CD4-positive, alpha-beta T cell treated with Interleukin-4 for 1 hour (primary cell): ENCODE results near the gene DDX11.
"Not testable (repeated sequence)": the region's sequence is repeated elsewhere in the genome, so short reads cannot be mapped to it uniquely, and the experiment has no call there.

Source experiments
- DNase-seq, 2 donors: peaks; one replicate each; pipeline ENCODE4 v3.0.0-alpha.2; 2020 to 2022

Gene DDX11

DNA sequence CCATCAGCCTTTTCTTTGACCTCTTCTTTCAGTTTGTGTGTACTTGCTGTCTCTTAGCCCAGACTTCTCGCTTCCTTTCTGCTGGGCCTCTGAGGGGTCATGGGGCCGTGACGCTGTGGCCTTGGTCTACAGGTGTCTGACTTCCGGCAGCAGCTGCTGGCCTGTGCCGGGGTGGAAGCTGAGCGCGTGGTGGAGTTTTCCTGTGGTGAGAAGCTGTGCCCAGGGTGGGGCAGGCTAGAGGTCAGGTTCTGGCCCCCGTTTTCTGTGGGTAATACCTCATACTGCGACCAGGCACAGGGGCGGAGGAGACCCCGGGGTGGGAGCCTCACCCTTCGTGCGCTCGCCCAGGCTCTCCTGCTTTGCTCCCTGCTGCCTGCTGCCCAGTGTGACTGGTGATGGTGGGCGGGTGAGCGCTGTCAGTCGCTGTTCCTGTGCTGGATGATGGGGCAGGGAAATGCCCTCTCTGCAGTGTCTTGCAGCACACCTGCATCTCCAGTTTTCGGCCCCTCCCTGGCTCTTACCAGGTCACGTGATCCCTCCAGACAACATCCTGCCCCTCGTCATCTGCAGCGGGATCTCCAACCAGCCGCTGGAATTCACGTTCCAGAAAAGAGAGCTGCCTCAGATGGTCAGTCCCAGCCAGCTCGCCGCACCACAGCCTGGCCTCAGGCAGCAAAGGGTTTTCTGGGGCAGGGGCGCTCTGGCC, 27.0 kb downstream of the DDX11 start:
- DNase-seq = peak in 1 of 2 donors; percentile 25

DNA sequence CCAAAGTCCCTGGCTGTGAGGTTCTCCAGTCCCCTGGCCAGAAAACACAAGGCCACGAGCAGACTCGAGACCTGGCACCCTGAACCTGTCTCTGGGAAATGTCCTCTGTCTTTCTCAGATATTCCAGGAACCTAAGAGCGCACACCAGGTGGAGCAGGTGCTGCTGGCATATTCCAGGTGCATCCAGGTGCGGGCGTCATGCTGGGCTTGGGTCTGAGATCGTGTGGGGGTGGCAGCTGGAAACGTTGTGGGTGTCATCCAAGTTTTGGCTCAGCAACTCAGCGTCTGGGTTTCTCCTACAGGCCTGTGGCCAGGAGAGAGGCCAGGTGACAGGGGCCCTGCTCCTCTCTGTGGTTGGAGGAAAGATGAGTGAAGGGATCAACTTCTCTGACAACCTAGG, 28.5 kb downstream of the DDX11 start:
- not testable (repeated sequence) for DNase-seq

DNA sequence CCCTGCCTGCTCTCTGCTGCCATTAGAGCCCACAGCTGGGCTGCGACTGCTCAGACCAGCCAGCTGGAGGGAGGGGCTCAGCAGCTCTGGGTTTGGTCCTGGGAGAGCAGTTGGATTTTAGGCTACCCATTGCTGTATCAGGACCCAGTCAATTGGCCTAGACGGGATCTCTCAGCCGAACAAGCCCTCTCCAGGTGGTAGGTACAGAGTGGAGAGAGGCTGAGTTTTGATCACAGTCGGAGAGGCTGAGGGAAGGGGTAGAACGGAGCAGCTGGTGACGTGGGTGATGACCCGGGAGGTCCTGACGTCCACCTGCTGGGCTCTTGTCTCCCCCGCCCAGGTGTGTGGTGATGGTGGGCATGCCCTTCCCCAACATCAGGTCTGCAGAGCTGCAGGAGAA, 28.9 kb downstream of the DDX11 start:
- not testable (repeated sequence) for DNase-seq

DNA sequence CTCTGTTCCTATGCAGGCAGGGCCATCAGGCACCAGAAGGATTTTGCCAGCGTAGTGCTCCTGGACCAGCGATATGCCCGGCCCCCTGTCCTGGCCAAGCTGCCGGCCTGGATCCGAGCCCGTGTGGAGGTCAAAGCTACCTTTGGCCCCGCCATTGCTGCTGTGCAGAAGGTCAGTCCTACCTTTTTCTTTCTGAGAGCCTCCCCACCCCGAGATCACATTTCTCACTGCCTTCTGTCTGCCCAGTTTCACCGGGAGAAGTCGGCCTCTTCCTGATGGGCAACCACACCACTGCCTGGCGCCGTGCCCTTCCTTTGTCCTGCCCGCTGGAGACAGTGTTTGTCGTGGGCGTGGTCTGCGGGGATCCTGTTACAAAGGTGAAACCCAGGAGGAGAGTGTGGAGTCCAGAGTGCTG, 29.9 kb downstream of the DDX11 start:
- DNase-seq = not testable (repeated sequence)

DNA sequence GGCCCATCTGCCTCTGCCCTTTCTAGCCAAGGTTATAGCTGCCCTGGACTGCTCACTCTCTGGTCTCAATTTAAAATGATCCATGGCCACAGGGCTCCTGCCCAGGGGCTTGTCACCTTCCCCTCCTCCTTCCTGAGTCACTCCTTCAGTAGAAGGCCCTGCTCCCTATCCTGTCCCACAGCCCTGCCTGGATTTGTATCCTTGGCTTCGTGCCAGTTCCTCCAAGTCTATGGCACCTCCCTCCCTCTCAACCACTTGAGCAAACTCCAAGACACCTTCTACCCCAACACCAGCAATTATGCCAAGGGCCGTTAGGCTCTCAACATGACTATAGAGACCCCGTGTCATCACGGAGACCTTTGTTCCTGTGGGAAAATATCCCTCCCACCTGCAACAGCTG, 30.6 kb downstream of the DDX11 start:
- not testable (repeated sequence) for DNase-seq

DNA sequence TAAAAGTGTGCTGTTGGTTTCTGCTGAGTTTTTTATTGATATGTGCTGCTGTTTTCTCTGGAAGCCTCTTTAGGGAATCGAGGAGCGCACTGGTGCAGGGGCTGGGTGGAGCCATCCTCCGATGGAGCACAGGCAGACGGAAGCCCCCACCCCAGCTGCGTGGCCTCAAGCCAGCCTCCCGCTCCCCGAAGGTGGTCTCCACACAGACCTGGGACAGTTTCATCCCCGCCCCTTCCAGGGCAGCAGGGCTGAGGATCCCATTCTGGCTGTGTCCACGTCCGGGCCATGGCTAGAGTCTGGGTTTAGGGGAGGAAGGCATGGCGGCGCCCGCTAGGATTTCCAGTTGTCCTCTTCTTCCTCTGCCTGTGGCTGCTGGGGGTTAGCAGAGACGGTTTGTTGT, 31.1 kb downstream of the DDX11 start:
- DNase-seq = not testable (repeated sequence)

DNA sequence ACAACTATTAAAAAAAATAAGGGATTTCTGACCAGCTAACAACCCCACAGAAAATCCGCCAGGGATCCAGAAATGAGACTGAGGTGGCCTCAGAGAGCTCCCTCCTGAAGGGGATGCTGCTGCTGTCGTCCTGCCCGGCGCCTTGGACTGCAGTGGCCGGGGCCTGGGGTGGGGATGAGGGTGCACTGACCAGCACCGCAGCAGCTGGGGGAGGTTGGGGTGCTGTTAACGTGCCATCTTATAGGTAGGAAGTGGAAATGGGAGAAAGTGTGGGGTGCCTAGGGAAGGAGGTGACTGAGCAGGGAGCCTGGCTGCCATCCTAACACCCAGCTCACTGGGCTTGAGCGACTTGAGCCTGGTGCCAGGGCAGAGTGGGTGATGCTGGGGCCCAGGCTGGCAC, 32.0 kb downstream of the DDX11 start:
- no peak for DNase-seq

DNA sequence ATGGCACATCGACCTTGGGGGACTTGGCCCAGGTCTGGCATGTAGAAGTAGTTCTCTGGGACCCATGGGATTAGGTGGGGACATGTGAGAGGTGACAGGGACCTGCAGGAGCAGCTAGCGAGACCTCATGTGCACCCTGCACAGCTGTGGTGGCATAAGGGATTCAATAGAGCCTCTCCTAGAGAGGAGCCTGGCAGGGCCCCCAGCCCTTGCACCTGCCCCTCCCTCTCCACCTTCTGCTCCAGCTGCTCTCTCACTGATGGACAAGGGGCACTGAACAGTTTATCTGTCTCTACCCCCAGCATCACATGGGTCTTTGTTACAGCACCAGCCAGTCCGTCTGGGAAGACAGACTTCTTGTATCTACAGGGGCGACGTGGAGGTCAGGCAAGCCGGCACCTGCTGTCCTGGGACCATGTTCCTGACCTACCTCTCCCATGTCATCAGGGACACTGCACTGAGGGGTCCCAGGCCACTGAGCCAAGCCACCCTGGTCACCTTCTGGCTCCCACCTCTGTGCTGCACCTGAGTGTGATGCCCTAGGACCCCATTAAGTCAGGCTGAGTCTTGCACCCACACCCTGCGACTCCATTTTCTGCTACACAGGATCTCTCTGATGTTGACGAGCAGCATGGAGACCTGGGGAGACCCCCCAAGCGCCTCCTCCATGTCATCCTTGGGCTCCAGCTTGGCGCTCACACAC, 32.6 kb downstream of the DDX11 start:
- no peak for DNase-seq

DNA sequence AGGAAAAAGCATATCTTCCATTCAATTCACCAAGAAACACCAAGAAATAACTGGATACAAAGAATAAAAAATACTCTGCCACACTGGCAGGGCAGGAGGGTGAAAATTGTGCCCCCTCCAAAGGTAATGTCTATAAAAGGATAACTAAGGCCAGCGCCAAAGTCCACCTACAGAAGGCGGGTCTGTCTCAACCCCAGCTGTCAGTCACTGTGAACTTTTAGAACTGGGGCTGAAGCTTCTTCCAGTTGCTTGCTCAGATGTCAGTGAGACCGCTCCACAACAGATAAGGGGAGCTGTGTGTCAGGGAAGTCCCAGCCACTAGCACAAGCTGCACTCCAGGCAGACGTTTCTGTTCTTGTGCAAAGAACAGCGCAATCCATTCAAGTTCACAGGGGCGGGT, 36.1 kb downstream of the DDX11 start:
- DNase-seq = not testable (repeated sequence)

DNA sequence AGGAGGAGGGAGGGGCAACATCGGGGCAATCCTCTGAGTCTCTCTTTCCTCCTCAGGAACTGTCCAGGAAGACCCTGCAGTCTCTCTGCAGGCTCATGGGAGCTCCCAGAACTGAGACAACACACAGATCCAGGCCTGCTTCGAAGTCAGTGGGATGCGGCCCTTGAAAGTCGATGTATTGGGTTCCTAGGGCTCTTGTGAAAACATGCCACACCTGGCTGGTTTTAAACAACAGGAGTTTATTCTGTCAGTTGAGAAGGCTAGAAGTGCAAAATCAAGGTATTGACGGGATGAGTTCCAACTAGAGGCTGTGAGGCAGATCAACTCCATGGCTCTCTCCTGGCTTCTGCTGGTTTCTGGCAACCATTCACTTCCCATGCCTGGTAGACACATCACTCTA, 36.6 kb downstream of the DDX11 start:
- not testable (repeated sequence) for DNase-seq

DNA sequence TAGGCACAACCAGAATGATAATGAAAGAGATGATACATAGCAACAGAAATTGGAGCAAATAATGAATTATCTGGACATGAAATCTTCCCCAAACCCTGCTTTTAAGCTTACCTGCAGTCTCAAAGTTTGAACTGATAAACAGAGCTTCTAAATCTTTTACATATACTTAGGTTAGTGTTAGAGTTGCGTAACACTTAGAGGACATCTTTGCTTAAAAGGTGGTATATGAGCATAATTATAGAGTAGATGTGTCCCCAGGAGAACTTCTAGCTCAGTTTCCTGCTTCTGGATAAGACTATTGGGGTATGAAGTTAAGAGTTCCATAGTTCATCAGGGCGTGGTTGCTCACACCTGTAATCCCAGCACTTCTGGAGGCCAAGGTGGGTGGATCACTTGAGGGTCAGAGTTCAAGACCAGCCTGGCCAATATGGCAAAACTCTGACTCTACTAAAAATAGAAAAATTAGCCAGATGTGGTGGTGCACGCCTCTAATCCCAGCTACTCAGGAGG, 41.5 kb downstream of the DDX11 start:
- DNase-seq = not testable (repeated sequence)

DNA sequence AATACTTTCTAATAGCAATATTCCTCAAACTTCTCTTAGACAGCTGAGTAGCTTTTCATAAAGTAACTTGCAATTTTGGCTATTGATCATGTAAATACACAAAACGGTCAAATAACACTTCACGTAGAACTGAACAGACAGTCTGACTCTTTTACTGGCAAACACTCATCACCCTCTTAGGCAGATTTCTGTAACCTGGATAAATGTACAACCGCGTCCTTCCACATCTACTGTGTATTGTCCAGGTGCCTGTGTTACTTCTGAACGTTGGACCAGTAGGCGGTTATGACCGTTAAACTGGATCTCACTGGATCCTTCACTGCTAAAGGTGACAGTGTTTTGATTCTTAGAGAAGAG, 43.2 kb downstream of the DDX11 start:
- not testable (repeated sequence) for DNase-seq

DNA sequence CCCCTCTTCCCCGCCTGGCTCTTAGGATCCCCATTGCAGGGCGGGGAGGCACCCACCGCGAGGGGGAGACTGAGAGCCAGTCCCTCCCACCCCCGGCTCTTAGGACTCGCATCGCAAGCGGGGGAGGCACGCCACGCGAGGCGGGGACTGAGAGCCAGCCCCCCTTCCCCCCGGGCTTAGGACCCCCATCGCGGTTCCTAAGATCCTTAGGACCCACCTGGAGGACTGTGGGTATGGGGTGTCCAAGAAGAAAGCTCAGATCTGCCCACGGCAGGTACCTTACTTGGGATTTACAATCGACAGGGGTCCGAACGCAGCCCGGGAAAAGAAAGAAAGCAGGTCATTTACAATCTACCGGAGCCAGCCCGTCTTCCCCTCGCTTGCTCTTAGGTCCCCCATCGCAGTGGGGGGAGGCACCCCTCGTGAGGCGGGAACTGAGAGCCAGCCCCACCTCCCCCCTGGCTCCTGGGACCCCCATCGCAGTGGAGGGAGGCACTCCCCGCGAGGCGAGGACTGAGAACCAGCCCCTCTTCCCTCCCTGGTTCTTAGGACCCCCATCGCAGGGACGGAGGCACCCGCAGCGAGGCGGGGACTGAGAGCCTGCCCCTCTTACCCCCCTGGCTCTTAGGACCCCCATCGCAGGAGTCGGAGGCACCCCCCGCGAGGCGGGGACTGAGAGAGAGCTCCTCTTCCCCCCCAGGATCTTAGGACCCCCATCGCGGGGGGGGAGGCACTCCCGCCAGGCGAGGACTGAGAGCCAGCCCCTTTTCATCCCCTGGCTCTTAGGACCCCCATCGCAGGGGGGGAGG, 43.7 kb downstream of the DDX11 start:
- peak; percentile 41 to 53 for DNase-seq

DNA sequence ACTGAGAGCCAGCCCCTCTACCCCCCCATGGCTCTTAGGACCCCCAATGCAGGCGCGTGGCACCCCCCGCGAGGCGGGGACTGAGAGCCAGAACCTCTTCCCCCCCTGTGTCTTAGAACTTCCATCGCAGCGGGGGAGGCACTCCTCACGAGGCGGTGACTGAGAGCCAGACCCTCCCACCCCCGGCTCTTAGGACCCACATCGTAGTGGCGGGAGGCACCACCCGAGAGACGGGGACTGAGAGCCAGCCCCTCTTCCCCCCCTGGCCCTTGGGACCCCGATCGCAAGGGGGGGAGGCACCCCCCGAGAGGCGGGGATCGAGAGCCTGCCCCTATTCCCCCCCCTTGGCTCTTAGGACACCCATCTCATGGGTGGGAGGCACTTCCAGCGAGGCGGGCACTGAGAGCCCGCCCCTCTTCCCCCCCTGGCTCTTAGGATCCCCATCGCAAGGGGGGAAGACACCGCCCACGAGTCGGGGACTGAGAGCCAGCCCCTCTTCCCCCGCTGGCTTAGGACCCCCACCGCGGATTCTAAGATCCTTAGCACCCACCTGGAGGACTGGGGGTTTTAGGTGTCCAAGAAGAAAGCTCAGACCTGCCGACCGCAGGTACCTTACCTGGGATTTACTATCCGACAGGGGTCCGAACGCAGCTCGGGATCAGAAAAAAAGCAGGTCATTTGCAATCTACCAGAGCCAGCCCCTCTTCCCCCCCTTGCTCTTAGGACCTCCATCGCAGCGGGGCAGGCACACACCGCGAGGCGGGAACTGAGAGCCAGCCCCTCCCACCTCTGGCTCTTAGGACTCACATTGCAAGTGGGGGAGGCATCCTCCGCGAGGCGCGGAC, 44.9 kb downstream of the DDX11 start:
- DNase-seq = peak in 1 of 2 donors; percentile 40

DNA sequence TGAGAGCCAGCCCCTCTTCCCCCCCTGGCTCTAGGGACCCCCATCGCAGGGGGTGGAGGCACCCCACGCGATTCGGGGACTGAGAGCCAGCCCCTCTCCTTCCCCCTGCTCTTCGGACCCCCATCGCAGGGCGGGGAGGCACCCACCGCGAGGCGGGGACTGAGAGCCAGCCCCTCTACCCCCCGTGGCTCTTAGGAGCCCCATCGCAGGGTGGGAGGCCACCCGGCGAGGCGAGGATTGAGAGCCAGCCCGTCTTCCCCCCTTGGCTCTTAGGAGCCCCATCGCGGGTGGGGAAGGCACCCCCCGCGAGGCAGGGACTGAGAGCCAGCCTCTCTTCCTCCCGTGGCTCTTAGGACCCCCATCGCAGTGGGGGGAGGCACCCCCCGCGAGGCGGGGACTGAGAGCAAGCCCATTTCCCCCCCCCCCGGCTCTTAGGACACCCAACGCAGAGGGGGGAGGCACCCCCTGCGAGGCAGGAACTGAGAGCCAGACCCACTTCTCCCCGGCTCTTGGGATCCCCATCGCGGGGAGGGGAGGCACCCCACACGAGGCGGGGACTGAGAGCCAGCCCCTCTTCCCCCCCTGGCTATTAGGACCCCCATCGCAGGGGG, 45.6 kb downstream of the DDX11 start:
- no peak for DNase-seq

DNA sequence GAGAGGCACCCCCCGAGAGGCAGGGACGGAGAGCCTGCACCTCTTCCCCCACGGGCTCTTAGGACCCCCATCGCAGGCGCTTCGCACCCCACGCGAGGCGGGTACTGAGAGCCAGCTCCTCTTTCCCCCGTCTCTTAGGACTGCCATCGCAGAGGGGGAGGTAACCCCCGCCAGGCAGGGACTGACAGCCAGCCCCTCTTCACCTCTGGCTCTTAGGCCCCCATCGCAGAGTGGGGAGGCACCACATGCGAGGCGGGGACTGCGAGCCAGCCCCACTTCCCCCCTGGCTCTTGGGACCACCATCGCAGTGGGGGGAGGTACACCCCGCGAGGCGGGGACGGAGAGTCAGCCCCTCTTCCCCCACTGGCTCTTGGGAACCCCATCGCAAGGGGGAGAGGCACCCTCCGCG, 46.1 kb downstream of the DDX11 start:
- DNase-seq = no peak

DNA sequence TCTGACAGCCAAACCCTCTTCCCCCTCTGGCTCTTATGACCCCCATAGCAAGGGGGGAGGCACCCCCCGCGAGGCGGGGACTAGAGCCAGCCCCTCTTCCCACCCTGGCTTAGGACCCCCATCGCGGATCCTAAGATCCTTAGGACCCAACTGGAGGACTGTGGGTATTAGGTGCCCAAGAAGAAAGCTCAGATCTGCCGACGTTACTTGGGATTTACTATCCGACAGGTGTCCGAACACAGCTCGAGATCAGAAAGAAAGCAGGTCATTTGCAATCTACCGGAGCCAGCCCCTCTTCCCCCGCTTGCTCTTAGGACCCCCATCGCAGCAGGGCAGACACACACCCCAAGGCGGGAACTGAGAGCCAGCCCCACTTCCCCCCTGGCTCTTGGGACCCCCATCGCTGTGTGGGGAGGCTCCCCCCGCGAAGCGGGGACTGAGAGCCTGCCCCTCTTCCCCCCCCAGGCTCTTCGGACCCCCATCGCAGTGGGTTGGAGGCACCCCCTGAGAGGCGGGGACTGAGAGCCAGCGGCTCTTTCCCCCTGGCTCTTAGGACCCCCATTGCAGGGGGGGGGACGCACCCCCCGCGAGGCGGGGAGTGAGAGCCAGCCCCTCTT, 46.8 kb downstream of the DDX11 start:
- no peak for DNase-seq

DNA sequence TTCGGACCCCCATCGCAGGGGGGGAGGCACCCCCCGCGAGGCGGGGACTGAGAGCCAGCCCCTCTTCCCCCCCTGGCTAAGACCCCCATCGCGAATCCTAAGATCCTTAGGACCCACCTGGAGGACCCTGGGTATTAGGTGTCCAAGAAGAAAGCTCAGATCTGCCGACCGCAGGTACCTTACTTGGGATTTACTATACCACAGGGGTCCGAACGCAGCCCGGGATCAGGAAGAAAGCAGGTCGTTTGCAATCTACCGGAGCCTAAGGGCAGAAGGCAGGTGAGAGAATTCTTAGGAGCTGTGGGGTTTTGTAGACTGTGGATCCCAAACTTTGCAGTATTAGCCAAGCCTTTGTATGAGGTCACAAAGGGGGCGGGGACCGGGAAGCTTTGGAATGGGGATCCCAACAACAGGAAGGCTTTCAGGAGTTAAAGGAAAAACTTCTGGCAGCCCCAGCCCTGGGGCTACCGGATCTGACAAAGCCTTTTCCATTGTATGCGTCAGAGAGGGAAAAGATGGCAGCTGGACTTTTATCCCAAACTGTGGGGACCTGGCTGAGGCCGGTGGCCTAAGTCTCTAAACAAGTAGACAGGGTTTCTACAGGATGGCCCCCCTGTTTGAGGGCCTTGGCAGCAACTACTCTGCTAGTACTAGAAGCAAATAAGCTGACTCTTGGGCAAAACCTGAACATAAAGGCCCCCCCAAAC, 47.5 kb downstream of the DDX11 start:
- DNase-seq = not testable (repeated sequence)

DNA sequence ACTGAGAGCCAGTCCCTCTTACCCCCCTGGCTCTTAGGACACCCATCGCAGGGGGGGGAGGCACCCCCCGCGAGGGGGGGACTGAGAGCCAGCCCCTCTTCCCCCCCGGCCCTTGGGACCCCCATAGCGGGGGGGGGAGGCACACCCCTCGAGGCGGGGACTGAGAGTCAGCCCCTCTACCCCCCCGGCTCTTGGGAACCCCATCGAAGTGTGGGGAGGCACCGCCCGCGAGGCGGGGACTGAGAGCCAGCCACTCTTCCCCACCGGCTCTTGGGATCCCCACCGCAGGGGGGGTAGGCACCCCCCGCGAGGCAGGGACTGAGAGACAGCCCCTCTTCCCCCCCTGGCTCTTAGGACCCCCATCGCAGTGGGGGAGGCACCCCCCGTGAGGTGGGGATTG, 48.8 kb downstream of the DDX11 start:
- DNase-seq = no peak

DNA sequence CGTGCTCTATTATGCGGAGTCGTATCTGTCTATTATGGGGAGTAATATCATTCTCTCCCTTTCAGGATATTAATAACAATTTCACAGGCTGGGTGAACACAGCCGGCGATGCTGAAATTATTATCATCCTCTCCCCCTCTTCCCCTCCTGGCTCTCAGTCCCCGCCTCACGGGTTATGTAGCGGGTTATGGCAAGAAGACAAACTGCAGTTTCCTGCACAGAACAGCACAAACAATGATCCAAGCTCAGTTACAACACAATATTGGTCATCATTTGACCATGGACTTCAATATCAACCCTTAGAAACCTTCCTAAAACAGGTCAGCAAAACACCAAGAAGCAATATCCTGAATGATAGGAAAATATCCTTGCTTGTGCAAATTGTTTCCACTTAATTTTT, 50.5 kb downstream of the DDX11 start:
- not testable (repeated sequence) for DNase-seq

DNA sequence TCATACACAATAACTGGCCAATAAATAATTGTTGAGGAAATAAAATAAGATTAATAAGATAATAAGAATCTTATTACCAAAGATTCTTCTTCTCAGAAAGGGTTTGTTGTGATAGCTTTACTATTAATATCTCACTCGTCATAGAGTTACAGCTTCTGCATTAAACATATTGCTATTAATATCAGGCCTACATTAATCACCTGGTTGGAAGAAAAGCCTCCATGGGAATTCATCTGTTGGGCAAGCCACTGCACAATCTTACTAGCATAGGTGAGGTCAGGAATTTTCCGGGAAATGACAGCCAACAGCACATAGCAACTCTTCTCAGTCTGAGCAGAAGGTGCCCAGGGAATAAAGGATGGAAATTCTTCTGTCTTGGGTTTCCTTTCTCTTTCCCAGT, 51.5 kb downstream of the DDX11 start:
- DNase-seq = not testable (repeated sequence)
